Fibroblast of skin of left biceps (primary cell): ENCODE results near the gene CSNK1G2.

Experiments
- DNase-seq, 2 experiments: peaks; one replicate each; pipeline ENCODE4 v3.0.0-alpha.2; 2013; ENCODE audit warnings: low read depth in 2 of 2

CSNK1G2 gene

DNA sequence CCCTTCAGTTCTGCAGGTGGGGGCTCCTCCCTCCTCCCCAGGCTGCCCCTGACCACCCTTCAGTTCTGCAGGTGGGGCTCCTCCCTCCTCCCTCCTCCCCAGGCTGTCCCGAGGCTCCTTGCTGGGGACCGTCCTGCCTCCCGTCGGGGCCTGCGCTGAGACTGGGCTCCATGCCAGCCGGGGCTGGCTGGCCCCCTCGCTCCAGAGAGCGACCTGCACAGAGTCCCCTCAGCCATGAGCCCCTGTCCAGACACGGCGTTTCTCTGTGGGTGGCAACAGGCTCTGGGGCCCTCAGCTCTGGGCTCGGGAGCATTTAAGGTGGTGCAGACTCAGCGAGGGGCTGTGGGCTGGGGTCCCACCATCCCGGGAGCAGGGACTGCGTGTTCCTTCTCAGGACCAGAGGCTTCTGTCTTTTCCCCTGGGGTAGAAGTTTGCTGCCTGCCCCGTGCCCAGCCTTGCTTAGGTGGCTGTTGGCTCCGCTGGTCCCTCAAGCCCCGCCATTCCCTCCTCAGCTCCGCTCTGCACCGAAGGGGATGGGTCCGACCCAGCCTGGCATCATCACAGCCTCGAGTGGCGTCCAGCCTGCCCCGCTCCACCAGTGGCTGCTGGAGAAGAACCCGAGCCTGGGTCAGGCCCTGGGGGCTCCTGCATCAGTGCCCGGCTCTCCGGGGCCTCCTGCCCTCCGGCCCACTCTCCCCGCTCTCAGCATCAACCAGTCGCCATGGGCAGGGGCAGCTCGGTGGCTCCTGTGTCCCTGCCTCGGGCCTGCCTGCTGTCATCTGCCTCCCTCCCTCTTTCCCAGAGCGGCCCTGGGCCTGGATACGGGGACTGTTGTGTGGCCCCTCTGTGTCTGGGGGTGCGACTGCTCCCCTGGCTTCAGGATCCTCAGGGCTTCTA, 27.6 kb downstream of the CSNK1G2 start:
- DNase-seq: no peak

- no peak for DNase-seq
Observed at GRCh38 chr19:1969176-1970002, 28.4 kb downstream of the CSNK1G2 start.

DNA sequence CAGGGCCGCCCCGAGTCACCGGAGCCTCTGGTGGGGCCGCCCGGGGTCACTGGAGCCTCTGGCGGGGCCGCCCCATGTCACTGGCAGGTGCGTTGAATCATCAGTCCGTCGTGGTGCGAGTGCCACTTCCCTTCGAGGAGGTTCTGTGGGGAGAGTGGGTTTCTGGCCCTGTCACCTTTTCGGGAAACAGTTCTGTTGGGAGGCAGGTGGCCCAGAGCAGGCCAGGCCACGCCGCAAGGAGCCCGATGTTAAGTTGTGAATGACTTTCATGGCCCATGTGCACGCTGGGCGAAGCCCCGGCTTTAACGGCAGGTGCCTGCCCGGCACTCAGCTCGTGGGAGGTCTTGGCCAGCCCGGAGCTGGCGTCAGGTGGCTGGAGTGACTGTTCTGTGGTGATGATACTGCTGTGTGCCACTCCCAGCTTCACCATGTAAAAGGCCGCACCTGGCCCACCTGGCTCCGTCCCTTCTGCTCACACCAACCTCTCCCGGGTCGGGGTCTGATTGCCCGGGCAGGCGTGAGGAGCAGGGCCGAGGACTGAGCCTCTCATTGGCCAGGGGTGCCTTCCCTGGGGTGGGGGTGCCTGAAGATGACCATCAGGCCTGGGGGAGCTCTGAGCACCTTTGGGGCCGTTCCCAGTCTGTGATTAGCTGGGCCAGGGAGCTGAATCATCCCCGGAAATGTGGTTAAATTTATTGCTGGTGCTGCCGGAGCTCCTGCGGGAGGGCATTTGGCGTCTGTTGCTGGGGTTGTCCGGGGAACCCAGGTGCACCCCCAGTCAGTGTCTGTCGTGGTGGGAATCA, 29.2 kb downstream of the CSNK1G2 start:
- DNase-seq: no peak

DNA sequence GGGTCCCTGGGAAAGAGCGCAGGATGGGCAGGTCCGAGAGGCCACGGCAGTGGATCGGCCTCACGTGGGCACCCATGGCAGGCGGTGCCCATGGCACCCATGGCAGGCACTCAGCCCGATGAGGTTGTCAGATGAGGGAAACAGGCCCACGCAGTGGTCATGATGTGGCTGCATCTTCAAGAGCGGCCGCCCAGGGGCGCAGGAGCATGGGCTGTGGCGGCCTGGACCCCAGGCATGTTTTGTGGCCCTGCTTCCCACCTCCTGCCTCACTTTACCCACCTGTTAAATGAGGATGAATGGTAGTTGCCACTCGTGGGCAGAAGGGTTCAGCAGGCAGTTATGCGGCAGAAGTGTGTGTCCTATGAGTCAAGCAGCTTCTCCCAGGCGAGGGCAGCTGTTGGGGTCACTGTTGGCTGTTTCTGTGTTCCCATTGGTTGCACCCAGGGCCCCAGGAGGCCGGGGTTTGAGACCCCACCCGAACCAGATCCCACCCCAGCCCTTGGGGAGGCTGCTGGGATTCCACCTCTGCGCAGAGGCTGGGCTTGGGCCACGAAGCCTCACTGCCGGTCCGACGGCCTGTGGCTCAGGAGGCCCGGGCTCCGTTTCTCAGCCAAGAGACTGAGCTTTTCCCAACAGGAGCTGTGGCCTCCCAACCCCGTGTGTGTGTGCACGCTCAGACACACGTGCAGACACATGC, 30.0 kb downstream of the CSNK1G2 start:
- no peak for DNase-seq

- DNase-seq: no peak
Observed at GRCh38 chr19:1974381-1975161, 33.6 kb downstream of the CSNK1G2 start.

DNA sequence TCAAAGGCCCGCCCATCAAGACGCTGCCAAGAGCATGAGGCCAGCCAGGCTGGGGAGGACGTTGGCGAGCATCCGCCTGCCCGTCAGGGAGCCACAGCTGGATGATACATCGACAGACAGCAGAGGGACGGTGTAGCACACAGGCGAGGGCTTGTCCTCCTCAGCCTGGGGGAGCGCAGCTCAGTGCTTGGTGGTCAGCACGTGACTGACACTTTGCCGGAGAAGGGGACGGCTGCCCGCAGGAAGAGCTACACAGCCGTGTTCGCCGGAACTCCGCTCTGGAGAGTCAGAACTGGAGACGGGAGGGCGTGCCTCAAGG, 34.1 kb downstream of the CSNK1G2 start:
- DNase-seq: no peak

GRCh38 chr19:1977120-1977519, 36.1 kb downstream of the CSNK1G2 start:
- no peak for DNase-seq

- DNase-seq: no peak
Observed at GRCh38 chr19:1978346-1978894, 37.4 kb downstream of the CSNK1G2 start.

- DNase-seq: no peak
Observed at GRCh38 chr19:1979017-1979416, 38.0 kb downstream of the CSNK1G2 start.

- DNase-seq: no peak
Observed at GRCh38 chr19:1979642-1980041, 38.7 kb downstream of the CSNK1G2 start.

- DNase-seq: no peak
Observed at GRCh38 chr19:1980091-1980808, 39.3 kb downstream of the CSNK1G2 start.

GRCh38 chr19:1980809-1981181, 39.8 kb downstream of the CSNK1G2 start:
- DNase-seq: no peak

DNA sequence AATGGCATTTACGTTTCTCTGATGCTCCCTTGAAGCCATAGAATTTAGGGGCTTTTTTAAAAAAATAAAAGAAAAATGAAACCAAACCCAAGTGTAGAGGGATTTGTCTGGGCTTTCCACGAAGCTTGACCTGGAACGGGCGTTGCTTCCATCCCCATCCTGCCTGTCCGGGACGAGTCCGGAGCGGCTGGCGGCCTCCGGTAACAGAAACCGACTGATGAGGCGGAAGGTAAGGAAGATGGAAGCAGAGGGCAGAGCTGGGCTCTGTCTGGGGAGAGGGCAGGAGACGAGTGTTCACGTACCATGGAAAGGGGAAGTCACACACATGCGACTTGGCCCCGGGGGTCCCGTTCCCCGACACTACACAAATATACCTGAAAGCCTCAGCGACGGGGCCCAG, 40.3 kb downstream of the CSNK1G2 start:
- DNase-seq: no peak

DNA sequence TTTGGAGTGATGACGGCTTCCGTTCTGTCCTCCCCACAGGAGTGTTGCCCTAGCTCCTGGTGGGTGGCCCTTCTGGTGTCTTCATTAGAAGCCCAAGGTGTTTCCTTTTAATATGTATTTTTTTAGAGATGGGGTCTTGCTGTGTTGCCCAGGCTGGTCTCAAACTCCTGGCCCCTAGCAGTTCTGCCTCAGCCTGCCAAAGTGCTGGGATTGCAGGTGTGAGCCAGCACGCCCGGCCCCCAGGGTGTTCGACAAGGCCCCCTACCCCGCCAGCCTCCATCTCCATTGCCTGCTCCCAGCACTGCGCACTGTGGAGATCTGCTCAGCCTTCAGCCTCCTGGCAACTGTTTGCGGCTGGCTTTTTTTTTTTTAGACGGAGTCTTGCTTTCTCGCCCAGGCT, 43.4 kb downstream of the CSNK1G2 start:
- DNase-seq: no peak

DNA sequence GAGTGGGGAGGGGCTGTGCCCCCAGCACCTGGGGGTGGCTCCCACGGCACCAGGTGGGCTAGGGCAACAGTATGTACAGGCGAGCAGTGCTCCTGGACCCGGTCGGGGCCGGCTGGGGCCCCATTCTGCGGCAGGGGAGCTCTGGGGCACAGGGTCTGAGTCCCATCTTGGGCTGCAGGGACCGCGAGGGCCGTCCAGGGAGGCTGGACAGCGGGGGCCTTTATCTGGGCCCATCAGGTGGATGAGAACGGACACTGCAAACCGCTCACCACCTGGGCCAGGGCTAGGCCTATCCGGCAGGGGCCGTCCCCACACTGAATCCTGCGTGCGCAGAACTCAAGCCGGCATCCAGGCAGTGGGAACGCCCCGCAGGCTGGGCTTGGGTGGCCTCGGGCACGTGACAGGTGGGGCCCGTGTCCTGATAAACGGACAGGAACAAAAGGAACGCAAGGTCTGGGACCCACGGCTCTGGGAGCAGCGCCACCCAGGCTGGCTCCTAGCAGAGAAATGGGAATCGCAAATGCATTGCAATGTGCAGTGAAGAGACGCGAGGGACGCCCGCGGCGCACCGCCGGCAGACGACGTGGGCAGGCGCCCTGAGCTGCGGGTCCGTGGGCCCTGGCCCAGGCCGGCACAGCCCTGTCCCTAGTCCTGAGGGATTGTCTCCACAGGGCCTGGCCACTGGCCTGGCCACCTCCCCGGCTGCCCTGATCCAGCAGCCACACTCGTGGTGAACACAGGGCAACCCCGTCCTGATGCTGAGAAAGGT, 44.8 kb downstream of the CSNK1G2 start:
- DNase-seq: no peak

- DNase-seq: no peak
Observed at GRCh38 chr19:1986357-1987162, 45.6 kb downstream of the CSNK1G2 start.

DNA sequence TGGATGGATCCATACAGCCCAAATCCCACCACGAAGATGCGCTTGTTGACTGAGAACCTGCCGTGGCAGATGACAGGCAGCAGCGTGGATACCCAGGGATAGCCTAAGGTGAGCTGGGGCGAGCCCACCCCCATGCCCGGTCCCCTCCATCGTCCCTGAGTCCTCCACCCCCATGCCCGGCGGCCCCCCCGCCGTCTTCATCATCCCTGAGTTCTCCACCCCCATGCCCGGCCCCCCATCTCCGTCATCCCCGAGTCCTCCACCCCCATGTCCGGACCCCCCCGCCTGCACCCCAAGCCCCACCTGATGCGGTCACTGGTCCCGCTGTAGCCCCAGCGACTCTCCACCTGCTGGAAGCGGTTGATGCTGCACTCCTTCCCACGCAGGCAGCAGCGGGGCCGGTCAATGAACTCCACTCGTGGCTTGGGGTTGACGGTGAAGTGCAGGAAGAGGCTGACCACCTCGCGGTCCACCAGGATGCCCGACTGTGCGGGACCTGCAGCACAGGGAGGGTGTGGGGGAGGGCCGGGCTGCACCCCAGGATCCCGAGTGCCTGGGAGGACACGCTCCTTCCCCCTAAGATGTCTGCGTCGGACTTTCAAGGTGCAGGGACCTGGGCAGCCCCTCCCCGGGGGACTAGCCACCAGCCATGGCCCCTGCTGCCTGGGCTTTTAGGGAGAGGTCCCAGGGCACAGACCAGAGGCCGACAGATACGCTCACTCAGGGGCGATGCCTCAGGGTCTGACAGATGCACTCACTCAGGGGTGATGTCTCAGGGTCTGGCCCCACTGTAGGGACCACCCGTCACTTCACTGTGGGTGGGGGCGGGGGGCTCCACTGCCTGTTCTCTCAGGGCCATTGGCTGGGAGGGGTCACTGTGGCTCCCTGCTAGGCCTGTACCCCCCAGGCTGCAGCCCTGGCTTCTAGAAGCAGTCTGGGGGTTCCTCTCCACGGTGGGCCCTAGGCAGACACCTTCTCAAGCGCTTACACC, 46.5 kb downstream of the CSNK1G2 start:
- DNase-seq: no peak
